A172 (cell line): ENCODE measurements around the gene KANK3. TPM values are rescaled to one million over a fixed set of nuclear protein-coding genes. Genes with fewer than 3 reads are reported as not detected.

ENCODE experiments used
- DNase-seq: peaks from one replicate; pipeline ENCODE4 v3.0.0-alpha.2; 2015; ENCODE audit warnings: low spot score
- total RNA-seq: library from RNA; depleted of rRNA; stranded (reverse); fragments of >200 nt; shearing (Covaris generic); gene quantifications from 2 replicates; pipeline ENCODE4 v1.2.3, GENCODE V29; 2014

Gene KANK3
- total RNA-seq, 1 experiment from 2014 or later: 1.2 TPM

DNA sequence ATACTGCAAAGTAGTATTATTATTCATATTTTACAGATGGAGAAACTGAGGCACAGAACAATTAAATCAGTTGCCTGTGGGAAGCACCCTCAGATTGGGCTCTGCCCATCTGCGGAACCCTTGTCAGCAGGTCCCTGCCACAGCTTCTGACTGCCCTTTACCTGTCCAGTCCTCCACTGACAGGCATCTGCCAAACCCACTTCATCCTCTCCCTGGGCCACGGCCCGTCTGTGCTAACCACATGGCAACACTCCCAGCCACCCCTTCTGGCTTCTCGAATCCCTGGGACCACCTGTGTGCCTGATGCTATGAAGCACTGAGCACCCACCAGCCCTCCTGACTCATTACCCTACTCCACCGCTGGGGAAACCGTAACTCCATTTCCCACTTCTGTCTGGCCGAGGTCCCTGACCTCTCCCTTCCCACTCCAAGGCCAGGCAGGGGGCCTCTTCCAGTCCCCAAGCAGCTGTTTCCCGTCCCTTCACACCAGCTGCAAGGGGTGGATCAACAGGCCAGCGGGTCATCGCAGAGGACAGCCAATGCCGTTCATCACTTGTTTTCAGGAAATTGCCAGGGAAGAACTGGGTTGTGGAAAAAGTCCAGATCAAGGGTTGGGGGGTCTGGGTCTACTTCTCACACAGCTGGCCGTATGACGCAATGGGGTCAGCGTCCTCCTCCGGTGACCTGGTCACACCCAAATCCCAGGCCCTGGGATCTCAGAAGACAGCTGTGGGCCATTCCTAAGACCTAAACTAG is 2.5 kb downstream of the KANK3 start:
- DNase-seq: no peak

DNA sequence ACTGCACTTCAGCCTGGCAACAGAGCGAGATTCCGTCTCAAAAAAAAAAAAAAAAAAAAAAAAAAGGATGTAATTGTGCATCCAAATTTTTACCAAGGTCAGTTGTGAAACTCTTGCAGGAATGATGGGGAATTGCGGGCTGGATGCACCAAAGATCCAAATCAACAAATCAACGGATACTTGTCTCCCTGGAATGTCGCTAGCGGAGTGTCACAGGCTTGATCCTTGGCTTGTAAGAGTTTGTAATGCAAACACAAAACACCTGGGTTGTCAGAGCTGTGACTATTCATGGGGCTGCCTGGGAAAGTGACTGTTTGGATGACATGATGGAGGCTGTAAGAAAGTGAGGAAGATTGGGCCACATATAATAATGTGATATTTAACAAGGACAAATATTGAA is 4.2 kb downstream of the KANK3 start:
- DNase-seq: no peak

DNA sequence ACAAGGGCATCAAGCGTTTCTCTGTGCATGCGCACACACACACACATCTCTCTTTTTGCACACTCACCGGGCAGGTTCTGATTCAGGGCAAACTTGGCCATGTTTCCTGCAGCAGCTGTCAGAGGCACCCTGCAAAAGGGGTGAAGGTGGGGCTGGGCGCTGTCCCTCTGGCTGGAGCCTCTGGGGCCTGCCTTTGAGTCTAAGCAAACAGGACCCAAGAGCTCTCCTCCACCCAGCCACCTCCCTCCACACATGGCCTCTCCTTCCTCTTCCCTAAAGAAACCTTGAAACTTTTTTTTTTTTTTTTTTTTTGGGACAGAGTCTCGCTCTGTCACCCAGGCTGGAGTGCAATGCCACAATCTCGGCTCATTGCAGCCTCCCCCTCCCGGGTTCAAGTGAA is 5.3 kb downstream of the KANK3 start:
- DNase-seq: no peak

DNA sequence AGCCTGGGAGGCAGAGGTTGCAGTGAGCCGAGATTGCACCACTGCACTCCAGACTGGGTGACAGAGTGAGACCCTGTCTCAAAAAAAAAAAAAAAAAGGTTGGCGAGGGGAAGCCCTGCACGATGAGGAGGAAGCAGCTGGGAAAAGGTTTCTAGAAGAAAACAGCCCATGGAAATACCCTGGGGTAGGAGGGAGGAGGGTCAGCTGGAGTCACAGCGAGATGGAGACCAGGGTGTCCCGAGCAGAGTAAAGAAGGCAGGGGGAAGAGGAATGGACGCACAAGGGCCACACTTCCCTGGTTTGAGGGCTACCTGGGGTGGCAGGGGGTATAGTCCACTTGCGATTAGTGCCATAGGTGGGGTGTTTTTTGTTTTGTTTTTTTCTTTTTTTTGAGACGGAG is 6.4 kb downstream of the KANK3 start:
- DNase-seq: no peak

DNA sequence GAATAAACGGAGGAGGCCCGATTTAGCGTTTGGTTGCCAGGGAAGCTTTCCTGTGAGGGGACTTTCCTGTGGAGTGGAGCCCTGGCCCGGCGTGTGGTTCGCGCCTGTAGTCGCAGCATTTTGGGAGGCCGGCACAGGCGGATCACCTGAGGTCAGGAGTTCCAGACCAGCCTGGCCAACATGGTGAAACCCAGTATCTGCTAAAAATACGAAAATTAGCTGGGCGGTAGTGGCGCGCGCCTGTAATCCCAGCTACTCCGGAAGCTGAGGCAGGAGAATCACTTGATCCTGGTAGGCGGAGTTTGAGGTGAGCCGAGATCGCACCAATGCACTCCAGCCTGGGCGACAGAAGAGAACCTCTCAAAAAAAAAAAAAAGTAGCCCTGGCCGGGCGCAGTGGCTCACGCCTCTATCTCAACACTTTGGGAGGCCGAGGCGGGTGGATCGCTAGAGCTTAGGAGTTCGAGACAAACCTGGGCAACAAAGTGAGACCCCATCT is 6.9 kb downstream of the KANK3 start:
- no peak for DNase-seq

DNA sequence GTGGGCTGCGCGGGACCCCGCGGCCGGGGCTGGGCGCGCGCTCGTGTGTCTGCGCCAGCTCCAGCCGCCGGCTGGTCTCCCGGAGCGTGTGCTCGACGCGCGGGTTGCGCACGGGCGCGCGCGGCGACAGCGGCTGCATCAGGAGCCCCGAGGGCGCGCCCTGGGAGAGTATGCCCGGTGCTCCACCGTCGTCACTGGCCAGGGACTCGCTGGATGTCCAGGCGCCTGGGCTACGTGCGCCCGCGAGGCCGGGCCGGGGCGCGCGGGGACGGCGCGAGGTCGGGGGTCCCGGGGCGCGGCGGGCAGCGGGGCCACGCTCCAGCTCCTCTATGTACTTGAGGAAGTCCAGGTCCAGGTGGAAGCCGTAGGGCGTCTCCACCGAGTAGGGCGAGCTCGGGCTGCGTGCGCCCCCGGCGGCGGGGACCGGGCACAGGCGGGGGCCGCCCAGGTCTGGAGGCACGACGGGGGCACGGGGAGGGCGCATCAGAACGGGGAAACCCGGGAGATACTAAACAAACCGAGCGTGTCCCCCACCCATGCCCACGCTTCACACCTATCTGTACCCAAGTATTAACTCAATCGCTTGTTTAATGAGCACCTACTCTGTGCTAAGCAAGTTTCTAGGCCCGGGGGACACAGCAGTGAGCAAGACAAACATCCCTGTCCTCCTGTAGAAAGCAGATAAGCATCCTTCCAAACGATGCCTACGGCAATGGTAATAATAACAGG is 7.6 kb downstream of the KANK3 start:
- no peak for DNase-seq

DNA sequence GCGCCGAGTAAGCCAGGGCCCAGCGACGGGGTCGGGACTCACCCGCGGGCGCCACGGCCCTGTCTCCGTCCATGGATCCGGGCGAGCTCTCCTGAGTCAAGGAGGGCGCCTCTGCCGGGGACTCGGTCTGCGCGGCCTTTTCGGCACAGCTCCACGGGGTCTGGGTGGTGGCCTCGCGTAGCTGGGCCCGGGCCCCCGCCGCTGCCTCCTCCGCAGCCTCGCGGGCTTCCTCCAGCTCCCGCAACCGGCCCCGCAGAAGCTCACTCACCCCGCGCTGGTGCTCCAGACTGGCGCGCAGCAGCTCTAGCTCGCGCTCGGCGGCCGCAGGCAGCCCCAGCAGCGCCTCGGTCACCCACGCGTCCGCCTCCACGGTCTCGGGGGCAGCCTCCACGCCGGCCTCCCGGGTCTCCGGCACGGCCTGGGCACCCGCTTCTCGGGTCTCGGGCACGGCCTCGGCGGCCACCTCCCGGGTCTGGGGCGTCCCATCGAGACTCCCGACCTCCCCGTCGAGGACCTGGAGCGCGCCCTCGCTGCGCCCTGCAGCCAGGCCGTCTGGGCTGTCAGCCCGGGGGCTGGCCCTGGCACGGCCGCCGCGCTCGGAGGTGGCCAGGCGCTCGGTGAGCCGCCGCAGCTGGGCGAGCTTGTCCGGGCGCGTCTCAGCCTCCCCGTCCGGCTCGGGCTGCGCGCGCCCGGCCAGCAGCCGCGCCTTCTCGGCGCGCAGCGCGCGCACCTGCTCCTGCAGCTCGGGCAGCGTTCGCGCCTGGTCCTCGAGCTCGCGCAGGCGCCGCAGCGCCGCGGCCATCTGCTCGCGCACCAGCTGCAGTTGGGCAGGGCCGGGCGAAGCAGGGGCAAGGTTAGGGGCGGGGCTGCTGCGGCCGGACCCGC is 8.4 kb downstream of the KANK3 start:
- DNase-seq: peak; percentile 48

DNA sequence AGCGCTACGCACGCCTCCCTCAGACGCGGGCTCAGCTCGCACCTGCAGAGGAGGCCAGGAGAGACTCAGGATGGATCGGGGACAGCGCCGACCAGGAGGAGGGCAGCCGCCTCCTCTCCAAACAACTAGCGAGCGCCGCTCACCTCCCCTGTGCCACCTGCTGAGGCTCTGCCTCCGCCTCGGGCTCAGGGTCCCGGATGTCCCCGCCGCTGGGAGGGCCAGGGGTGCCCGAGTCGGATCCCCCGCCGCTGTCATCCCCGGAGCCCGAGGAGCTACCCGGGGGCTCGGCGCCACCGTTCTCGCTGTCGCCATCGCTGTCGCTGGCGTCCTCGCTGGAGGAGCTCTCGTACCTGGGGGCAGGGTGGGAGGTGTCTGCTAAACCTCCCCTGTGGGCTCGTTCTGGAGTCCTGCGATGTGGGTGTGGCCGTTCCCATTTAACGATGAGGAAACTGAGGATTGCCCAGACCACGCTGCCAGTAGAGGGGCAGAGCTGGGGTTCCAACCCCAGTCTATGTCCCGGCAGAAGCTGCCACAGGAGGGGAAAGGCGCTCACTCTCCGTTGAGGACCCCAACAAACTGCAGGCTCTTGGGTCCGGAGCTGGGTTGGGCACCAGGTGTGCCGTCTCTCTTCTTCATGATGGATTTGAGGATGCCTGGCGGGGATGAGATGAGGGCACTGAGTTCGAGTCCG is 9.2 kb downstream of the KANK3 start:
- DNase-seq: no peak

DNA sequence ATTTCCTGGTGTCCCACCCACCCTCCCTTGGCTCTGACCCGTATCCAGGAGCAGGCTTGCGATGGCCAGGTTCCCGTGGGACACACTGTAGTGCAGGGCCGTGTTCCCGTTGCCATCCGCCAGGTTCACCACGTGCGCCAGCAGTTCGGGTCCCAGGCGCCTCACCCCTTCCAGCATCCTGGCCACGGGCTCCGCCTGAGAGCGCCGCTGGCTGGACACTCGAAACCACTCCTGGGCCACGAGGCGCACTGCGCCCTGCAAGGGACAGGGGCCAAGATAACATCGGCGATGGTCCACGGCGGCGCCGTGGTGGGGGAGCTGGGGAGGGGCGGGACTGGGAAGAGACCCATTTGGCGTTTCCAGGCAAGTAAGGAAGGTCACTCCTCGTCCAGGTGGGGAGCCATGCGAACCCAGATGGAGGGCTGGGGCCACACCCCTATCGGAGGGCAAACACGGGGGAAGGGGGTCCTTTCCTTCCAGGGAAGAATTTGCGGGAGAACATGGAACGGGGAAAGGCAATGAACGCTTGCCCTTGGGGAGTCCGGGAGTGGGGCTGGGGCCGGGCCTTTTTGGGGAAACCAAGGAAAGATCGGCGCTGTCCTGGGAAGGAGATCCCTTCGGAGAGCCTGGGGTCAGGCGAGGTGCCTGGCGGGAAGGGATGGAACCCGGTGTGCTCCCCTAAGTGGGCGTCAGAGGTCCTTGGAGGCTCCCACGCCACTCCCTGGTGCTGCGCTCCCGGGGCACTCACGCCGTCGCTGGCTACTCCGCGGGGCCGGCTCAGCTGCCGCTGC is 9.9 kb downstream of the KANK3 start:
- DNase-seq: no peak

DNA sequence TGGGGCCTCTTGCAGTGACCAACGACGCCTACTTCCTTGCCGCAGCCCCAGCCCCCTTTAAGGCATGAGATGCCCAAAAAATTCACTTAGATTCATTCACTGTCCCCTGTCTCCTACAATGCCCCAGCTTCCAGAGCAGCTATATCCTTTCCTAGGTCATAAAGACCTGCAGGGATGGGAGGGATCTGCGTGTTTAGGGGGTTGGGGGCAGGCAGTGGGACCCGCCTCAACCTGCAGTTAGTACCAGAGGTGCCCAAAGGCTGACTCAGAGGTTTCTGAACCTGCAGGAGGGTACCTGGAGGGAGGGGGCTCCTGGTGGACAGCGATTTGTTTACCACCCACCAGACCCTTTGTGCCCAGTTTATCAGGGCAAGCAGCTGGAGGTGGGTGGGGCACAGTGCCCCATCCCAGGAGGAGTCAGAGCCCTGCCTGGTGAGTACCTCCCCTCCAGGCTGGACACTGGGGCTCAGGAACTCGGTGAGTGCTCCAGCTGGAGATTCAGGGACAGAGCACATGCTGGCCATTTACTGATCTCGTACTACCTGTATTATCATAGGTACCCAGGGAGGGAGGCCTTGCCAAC is 11.7 kb downstream of the KANK3 start:
- DNase-seq: no peak

DNA sequence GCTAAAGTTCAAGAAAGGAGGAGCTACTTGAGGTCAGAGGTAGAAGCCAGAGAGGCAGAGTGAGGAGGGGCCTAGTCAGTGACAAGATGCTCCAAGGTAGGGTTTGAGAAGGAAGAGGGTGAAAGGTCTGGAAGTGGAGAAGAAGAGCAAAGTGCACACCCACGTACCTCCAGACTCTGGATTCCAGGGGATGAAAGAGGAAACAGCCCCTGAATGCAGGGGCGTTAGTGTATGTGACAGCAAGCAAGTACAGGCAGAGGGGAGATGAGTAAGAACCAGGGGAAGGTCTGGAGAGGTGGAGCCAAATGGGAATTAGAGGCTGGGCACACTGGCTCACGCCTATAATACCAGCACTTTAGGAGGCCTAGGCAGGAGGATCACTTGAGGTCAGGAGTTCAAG is 13.1 kb downstream of the KANK3 start:
- no peak for DNase-seq

DNA sequence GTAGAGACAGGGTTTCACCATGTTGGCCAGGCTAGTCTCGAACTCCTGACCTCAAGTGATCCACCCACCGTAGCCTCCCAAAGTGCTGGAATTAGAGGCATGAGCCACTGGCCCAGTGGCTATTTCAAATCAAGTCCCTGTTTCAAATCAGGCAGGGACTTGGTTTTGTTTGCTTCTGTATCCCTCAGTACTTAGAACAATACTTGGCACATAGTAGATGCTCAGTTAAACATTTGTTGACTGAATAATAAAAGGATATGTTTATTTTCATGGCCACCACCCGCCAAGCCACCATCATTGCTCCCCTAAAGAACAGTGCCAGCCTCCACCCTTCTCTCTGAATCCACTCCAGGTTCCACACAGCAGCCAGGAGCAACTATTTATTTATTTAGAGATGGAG is 17.6 kb downstream of the KANK3 start:
- no peak for DNase-seq

DNA sequence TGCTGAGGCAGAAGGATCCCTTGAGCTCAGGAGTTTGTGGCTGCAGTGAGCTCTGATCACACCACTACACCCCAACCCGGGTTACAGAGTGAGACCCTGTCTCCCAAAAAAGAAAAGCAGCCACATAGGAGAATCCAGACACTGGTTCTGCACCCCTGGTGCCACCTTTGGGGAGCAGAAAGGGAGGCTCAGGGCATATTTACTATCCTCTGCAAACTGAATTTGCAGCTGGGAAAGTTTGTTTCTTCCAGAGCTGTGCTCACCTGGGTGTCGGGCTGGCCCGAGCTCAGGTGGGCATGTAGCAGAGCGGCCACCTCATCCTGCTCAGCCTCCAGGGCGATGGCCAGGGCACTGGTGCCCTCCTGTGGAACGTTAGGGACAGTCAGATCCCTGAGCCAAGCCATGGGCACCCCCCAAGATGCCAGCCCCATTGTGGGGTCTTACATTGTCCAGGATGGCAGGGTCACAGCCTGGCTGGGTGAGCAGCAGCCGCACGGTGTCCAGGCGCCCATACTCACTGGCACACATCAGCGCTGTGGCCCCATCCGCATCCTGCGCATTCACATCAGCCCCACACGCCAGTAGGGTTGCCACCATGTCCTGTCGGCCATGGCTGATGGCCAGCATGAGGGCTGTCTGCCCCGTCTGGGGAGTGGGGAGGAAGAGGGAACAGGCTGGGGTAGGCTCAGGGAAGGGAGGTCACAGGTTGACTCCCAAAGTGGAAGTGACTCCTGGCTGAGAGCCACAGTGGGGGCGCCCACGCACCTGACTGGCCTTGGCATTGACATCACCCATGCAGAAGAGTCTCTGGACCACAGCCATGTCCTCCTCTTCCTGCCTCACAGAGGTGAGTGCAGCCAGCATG is 18.6 kb downstream of the KANK3 start:
- no peak for DNase-seq

DNA sequence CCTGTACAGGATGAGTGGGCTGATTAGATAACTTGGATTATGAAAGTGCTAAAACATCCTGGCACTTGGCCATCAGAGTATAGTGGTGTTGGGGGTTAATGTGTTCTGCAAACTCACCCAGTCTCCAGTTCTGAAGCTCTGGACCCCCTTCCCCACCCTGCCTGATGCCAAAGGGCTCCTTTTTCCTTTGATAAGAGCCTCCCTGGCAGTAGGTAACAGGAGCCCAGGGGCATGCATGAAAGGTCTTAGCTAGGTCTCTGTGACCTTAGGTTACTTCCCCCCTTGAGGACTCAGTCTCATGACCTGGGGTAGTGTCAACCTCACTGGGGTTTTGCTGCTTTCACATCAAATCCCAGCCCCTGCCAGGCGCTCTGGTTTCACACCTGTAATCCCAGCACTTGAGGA is 19.3 kb downstream of the KANK3 start:
- no peak for DNase-seq

DNA sequence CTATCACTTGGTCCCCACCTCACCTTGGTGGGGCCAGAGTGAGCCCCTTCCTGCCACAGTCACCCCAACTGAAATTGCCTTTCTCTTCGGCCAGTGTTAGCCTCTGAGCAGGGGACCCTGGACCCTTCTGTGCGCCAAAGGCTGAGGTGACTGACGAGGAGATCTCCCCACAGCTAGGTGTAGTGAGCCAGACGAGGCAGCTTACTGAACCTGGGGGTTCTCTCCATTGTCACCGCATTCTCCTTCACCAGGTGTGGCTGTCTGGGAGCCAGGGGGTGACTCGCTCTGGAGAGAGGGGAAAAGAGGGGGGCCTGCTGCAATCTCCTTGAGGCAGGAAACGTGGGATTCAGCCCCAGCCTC is 20.4 kb downstream of the KANK3 start:
- DNase-seq: no peak

DNA sequence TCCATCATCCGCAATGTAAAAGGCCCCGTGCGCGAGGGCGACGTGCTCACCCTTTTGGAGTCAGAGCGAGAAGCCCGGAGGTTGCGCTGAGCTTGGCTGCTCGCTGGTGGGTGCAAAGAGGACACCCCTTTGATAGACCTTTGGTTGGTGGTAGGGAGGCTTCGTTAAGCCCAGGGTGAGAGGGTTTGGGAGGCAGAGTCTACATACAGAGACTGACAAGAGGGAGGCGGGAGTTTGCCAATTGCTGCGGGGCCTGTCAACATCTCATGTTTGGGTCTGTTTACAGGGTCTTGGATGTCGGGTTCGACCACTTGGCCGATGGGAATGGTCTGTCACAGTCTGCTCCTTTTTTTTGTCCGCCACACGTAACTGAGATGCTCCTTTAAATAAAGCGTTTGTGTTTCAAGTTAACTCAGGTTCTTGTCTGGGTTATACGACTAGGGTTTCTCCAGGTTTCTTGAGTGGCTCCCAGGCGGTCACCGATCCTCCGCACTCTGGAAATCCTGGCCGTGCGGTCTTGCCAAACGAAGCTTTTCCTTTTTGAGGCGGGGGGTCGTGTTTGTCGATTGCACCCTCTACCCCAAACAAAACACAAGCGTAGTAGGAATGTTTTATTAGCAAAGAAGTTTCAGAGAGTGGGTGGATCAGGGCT is 20.9 kb downstream of the KANK3 start:
- DNase-seq: no peak

DNA sequence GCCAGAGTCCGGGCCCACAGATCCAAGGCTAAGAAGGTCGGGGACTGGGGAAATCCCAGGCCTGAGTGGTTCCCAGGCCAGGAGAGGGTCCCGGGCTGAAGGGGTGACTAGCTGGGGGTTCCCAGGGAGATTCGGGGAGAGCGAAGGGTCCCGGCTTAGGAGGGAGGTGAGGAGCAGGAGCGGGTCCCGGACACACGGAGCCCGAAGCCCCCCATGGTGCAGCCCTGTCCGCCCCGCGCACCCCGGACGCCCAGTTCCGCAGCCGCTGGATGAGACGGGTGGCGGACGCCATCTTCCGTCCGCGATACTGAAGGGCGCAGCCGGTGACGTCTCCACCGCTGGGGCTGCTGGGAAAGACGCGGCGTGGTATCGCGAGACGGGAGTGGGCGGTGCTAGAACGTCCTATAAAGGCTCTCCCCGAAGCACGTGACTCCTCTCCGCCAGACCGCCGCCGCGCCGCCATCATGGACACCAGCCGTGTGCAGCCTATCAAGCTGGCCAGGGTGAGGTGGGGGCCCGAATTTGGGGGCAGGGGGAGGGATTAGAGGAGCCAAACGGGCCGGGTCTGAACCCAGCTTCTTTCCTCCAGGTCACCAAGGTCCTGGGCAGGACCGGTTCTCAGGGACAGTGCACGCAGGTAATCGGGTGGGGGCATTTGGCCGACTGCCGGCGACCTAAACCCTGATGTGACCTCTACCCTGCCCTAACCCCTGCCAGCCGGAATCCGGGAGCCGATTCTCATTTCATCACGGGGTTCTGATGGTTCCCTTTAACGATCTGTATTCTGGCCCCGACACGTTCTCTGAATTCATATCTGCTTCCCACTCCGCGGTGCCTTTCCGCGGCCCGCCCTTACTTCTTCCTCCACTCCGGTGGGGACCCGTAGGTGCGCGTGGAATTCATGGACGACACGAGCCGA is 21.7 kb downstream of the KANK3 start, which contains the start of the genes NDUFA7 and RPS28:
NDUFA7 (minus strand) TSS at position 309 of the 919 bp plus-strand sequence; CDS start at position 292, 17 bp downstream.
RPS28 (plus strand) TSS at position 430 of the 919 bp plus-strand sequence; CDS start at position 465, 35 bp downstream.
- DNase-seq: peak; percentile 94
